ENCODE results near the gene ITPRIP. TPM values are rescaled to one million over a fixed set of nuclear protein-coding genes. Genes with fewer than 3 reads are reported as not detected.

ITPRIP gene
- total RNA-seq, 1 experiment from 2014 or later: 22.5 TPM

GRCh38 chr10:104316321-104317099 lies 21.8 kb downstream of the ITPRIP start:
- no peaks in the 10 kb centered on the region for H3K27me3 Mint-ChIP-seq (ENCODE audit: low read depth)
- Histone ChIP-seq H3K27ac (ENCODE audit: insufficient read length, low read depth, low read length) (no peak overlapping the region), H2BK20ac (ENCODE audit: low read depth, low read length, poor library complexity, severe bottlenecking) (no peak overlapping the region)

More at GRCh38 chr10:104316321-104317099, 21.8 kb downstream of the ITPRIP start:
- no peak overlapping the region for H2BK15ac ChIP-seq (ENCODE audit: low read depth, low read length)
- Mint-ChIP-seq H3K4me1 (peaks cover 38 to 41% of the 10 kb centered on the region in 2 experiments), H3K9me3 (no peaks in the 10 kb centered on the region), H3K4me3 (no peak overlapping the region), H3K36me3 (ENCODE audit: insufficient read depth in 1 of 3, low read depth in 3 of 3) (peaks cover 25 to 52% (median 39%) of the 10 kb centered on the region in 3 experiments; a peak in 6 of 7 replicates), H3K27ac (peak overlapping the region; percentile 0 to 11 (median 4); a peak in 4 of 7 replicates)
- H2BK5ac ChIP-seq (ENCODE audit: insufficient read length, low read length): no peak overlapping the region
- WGBS (ENCODE audit: extremely low coverage, insufficient read length, low lambda C conversion rate): no CpG with 5 or more reads among the region's 9 CpGs
- no peak overlapping the region for H3K9ac ChIP-seq (ENCODE audit: extremely low read depth, insufficient read length, low read length)
- H3K4me2 ChIP-seq (ENCODE audit: insufficient read depth, insufficient read length, low read length): no peak overlapping the region
- no peaks in the 10 kb centered on the region for H3K9me3 ChIP-seq (ENCODE audit: control insufficient read depth, low read depth, low read length)
- no peaks in the 10 kb centered on the region for H3K23me2 ChIP-seq (ENCODE audit: insufficient read length, low read depth, low read length, poor library complexity, severe bottlenecking)
- no peak overlapping the region for H2AFZ ChIP-seq (ENCODE audit: low read length)
- no peaks in the 10 kb centered on the region for H3K79me1 ChIP-seq (ENCODE audit: insufficient read depth, low read depth, low read length, poor library complexity, severe bottlenecking)
- no peaks in the 10 kb centered on the region for H3K27me3 ChIP-seq (ENCODE audit: insufficient read depth, low read length)
- H2BK12ac ChIP-seq (ENCODE audit: insufficient read length, low read depth, low read length): no peak overlapping the region
- no peak for TF ChIP-seq CTCF (conservative IDR thresholded peaks at IDR 0.05)
- no peak overlapping the region for H2BK120ac ChIP-seq (ENCODE audit: low read depth, low read length, poor library complexity, severe bottlenecking)
- H3K14ac ChIP-seq (ENCODE audit: insufficient read depth, low read length): no peak overlapping the region
- no peak overlapping the region for H3T11ph ChIP-seq (ENCODE audit: low read length)
- no peaks in the 10 kb centered on the region for H4K20me1 ChIP-seq (ENCODE audit: control insufficient read depth, insufficient read depth, insufficient read length)
- no peak overlapping the region for H2AK5ac ChIP-seq (ENCODE audit: insufficient read length, low read length)
- no peak overlapping the region for H3K23ac ChIP-seq (ENCODE audit: insufficient read length, low read depth, low read length)
- H4K91ac ChIP-seq (ENCODE audit: insufficient read length, low read depth, low read length): no peak overlapping the region
- no peak overlapping the region for H4K5ac ChIP-seq (ENCODE audit: insufficient read length, low read depth, low read length)
- DNase-seq: no peak
- H3K18ac ChIP-seq (ENCODE audit: insufficient read length, low read depth, low read length): no peak overlapping the region
- H3K79me2 ChIP-seq (ENCODE audit: insufficient read depth, low read length): peaks cover 16% of the 10 kb centered on the region; the same call in 1 of the 2 replicates
- H4K8ac ChIP-seq (replicated peaks; ENCODE audit: insufficient read length, low read depth, low read length): no peak overlapping the region
- H3K56ac ChIP-seq (ENCODE audit: insufficient read length, low read depth, low read length): no peak overlapping the region
- peaks cover 10% of the 10 kb centered on the region for H3K4me1 ChIP-seq (ENCODE audit: insufficient read depth, low read length)
- no peak overlapping the region for H3K4ac ChIP-seq (ENCODE audit: low read depth, low read length)
